ENCODE measurements around the gene ZC3H18.
A peak's percentile ranks its signal among the peaks of the same experiment; 100 is the strongest.

ZC3H18 gene

GRCh38 chr16:88645941-88646340 lies 75.7 kb downstream of the ZC3H18 start:
- no peak overlapping the region for H3K4me3 ChIP-seq (ENCODE audit: low read depth, low read length)
- no peak for TF ChIP-seq POLR2A (IDR thresholded peaks at IDR 0.05; ENCODE audit: extremely low read depth, insufficient read length)
- no peak for TF ChIP-seq CTCF (IDR thresholded peaks at IDR 0.05; ENCODE audit: low read depth, low read length)
- TF ChIP-seq MAX (IDR thresholded peaks at IDR 0.05; ENCODE audit: low read depth, low read length): no peak
- no peak for TF ChIP-seq MYC (IDR thresholded peaks at IDR 0.05; ENCODE audit: low read depth, low read length)
- DNase-seq (ENCODE audit: low read depth): no peak

- H3K4me3 ChIP-seq (ENCODE audit: low read depth, low read length): no peak overlapping the region
- TF ChIP-seq MYC (IDR thresholded peaks at IDR 0.05; ENCODE audit: low read depth, low read length): no peak
- TF ChIP-seq MAX (IDR thresholded peaks at IDR 0.05; ENCODE audit: low read depth, low read length): no peak
- no peak for TF ChIP-seq CTCF (IDR thresholded peaks at IDR 0.05; ENCODE audit: low read depth, low read length)
- TF ChIP-seq POLR2A (IDR thresholded peaks at IDR 0.05; ENCODE audit: extremely low read depth, insufficient read length): no peak
- no peak for DNase-seq (ENCODE audit: low read depth)
Observed at GRCh38 chr16:88646345-88647034, 76.3 kb downstream of the ZC3H18 start.

GRCh38 chr16:88647178-88648070 lies 77.2 kb downstream of the ZC3H18 start:
- TF ChIP-seq CTCF (IDR thresholded peaks at IDR 0.05; ENCODE audit: low read depth, low read length) (no peak), MAX (IDR thresholded peaks at IDR 0.05; ENCODE audit: low read depth, low read length) (no peak), MYC (IDR thresholded peaks at IDR 0.05; ENCODE audit: low read depth, low read length) (no peak), POLR2A (IDR thresholded peaks at IDR 0.05; ENCODE audit: extremely low read depth, insufficient read length) (no peak)
- H3K4me3 ChIP-seq (ENCODE audit: low read depth, low read length): no peak overlapping the region
- no peak for DNase-seq (ENCODE audit: low read depth)

GRCh38 chr16:88649195-88649923 lies 79.2 kb downstream of the ZC3H18 start:
- DNase-seq (ENCODE audit: low read depth): peak; percentile 56
- peak overlapping the region; percentile 84 for H3K4me3 ChIP-seq (ENCODE audit: low read depth, low read length)
- TF ChIP-seq POLR2A (IDR thresholded peaks at IDR 0.05; ENCODE audit: extremely low read depth, insufficient read length): no peak
- no peak for TF ChIP-seq MAX (IDR thresholded peaks at IDR 0.05; ENCODE audit: low read depth, low read length)
- TF ChIP-seq MYC (IDR thresholded peaks at IDR 0.05; ENCODE audit: low read depth, low read length): no peak
- no peak for TF ChIP-seq CTCF (IDR thresholded peaks at IDR 0.05; ENCODE audit: low read depth, low read length)

GRCh38 chr16:88649924-88650748 lies 79.9 kb downstream of the ZC3H18 start:
- H3K4me3 ChIP-seq (ENCODE audit: low read depth, low read length): peak overlapping the region; percentile 84
- TF ChIP-seq MYC (IDR thresholded peaks at IDR 0.05; ENCODE audit: low read depth, low read length) (peak; percentile 10; the same call in 1 of the 2 replicates), POLR2A (IDR thresholded peaks at IDR 0.05; ENCODE audit: extremely low read depth, insufficient read length) (no peak)
- peak; percentile 92 for DNase-seq (ENCODE audit: low read depth)

Measured in NB4 (cell line).